Upper lobe of left lung (tissue), 6 donors: ENCODE results near the gene PPM1F. TPM values are rescaled to one million over a fixed set of nuclear protein-coding genes. Genes with fewer than 3 reads are reported as not detected.

Source experiments
- ATAC-seq, 2 donors: fragments of 200-7000 bp; cut with Tn5 transposase; one replicate each; pipeline ENCODE4 v1.9.1; 2022; ENCODE audit warnings: mild to moderate bottlenecking in 2 of 2, moderate library complexity in 2 of 2; ENCODE audit not compliant: low FRiP score in 2 of 2
- DNase-seq, 2 donors: peaks; one replicate each; pipeline ENCODE4 v3.0.0-alpha.2; 2019 to 2020
- H3K27ac ChIP-seq, 4 donors: fragments of 200-600 bp; sonication (generic); one replicate each; pipeline ENCODE4 v1.5.1; 2016 to 2019
- H3K27me3 ChIP-seq, 4 donors: fragments of 200-600 bp; sonication (generic); one replicate each; pipeline ENCODE4 v1.5.1; 2017 to 2019
- H3K36me3 ChIP-seq, 4 donors: fragments of 200-600 bp; sonication (generic); one replicate each; pipeline ENCODE4 v1.5.1; 2016 to 2019
- H3K4me1 ChIP-seq, 4 donors: fragments of 200-600 bp; sonication (generic); one replicate each; pipeline ENCODE4 v1.5.1; 2018 to 2019
- H3K4me3 ChIP-seq, 4 donors: fragments of 200-600 bp; sonication (generic); one replicate each; pipeline ENCODE4 v1.5.1; 2017 to 2019; ENCODE audit warnings: mild to moderate bottlenecking in 2 of 4, moderate library complexity in 1 of 4
- H3K9me3 ChIP-seq, 4 donors: fragments of 200-600 bp; sonication (generic); one replicate each; pipeline ENCODE4 v1.5.1; 2018 to 2019
- EP300 ChIP-seq, 4 donors: sonication (generic); formaldehyde crosslinking; IDR thresholded peaks; one replicate each; pipeline ENCODE4 v1.5.1; 2017; ENCODE audit warnings: antibody characterized with exemption in 4 of 4, control low read depth in 2 of 4
- POLR2A ChIP-seq, 4 donors: fragments of 450-650 bp; IDR thresholded peaks; one replicate each; pipeline ENCODE4 v1.5.1; 2016 to 2017; ENCODE audit warnings: antibody characterized with exemption in 4 of 4, mild to moderate bottlenecking in 2 of 4
- POLR2AphosphoS5 ChIP-seq, 2 donors: sonication (generic); formaldehyde crosslinking; IDR thresholded peaks; one replicate each; pipeline ENCODE4 v1.5.1; 2017; ENCODE audit warnings: antibody characterized with exemption in 2 of 2
- WGBS, 2 donors: methylation state at CpG; one replicate each; pipeline ENCODE4 v1.1.5; 2017 to 2018; 5-methylcytosine and 5-hydroxymethylcytosine counted together
- total RNA-seq, 6 donors: library from RNA; depleted of rRNA in 4 of 6; stranded (reverse); fragments of >200 nt in 4 of 6; gene quantifications; one replicate each; pipeline versions ENCODE4 v1.1.0 to v1.2.1, GENCODE V29; 2016 to 2021
- TF ChIP-seq, protein P1 (sequence below), 6 experiments: fragments of 450-650 bp in 4 of 6; fragments of 200-600 bp in 2 of 6; sonication (generic) in 2 of 6; IDR thresholded peaks; one replicate each; pipeline ENCODE4 v1.5.1; 2016 to 2019; ENCODE audit warnings: antibody characterized with exemption in 6 of 6
- donor health status: DM: no; HTN: no; CAD: no; lungs with moderate emphysema.
- donor health status: DM: no; HTN: yes; CAD: no; lungs with severe emphysema.

Gene PPM1F
- total RNA-seq, 6 donors from 2014 or later: 21.0 to 85.3 (median 33.2) TPM

DNA sequence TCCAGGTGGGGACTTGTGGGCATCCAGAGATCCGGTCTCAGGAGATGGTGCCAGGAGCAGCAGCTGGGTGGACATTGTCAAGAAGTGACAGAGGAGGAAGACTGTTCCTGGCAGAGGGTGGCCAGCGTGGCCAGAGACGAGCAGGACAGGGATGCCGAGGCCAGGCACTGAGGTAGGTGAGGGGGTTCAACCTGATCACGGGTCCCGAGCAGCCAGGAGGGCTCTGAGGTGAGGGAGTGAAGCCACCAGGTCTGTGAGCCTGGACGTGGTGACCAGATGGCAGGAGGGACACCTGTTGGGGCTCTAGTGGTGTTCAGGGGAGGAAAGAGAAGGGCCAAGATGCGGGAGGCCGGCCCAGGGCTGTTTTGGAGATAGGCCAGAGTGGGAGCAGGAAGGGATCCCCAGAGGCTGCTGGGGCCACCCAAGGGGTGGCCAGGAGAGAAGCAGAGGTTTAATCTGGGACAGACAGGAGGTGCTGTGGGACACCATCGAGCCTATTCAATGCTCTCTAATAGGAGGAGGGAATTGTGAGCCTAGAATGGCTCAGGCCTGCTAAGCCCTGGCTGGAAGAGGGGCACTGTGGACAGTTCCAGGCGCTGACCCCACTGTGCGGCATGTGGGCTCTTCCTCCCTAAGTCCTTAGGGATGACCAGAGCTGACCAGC lies 6.3 kb downstream of the PPM1F start:
- no peaks in the 10 kb centered on the region for H3K27me3 ChIP-seq
- no peaks in the 10 kb centered on the region for H3K9me3 ChIP-seq
- no peak overlapping the region for H3K4me3 ChIP-seq
- DNase-seq (no peak), ATAC-seq (no peak)
- peaks cover 61 to 96% (median 94%) of the 10 kb centered on the region in 4 donors for H3K4me1 ChIP-seq
- TF ChIP-seq EP300 (IDR thresholded peaks at IDR 0.05) (no peak), POLR2AphosphoS5 (IDR thresholded peaks at IDR 0.05) (no peak), POLR2A (IDR thresholded peaks at IDR 0.05) (no peak)
- TF ChIP-seq, protein P1, sequence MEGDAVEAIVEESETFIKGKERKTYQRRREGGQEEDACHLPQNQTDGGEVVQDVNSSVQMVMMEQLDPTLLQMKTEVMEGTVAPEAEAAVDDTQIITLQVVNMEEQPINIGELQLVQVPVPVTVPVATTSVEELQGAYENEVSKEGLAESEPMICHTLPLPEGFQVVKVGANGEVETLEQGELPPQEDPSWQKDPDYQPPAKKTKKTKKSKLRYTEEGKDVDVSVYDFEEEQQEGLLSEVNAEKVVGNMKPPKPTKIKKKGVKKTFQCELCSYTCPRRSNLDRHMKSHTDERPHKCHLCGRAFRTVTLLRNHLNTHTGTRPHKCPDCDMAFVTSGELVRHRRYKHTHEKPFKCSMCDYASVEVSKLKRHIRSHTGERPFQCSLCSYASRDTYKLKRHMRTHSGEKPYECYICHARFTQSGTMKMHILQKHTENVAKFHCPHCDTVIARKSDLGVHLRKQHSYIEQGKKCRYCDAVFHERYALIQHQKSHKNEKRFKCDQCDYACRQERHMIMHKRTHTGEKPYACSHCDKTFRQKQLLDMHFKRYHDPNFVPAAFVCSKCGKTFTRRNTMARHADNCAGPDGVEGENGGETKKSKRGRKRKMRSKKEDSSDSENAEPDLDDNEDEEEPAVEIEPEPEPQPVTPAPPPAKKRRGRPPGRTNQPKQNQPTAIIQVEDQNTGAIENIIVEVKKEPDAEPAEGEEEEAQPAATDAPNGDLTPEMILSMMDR (IDR thresholded peaks at IDR 0.05): no peak
- peak overlapping the region; percentile 84 to 98 (median 96) for H3K27ac ChIP-seq
- peaks cover 0 to 31% (median 17%) of the 10 kb centered on the region in 4 donors for H3K36me3 ChIP-seq
- WGBS, 2 donors: 79% methylated on average over 10 to 12 of the region's 12 CpGs

DNA sequence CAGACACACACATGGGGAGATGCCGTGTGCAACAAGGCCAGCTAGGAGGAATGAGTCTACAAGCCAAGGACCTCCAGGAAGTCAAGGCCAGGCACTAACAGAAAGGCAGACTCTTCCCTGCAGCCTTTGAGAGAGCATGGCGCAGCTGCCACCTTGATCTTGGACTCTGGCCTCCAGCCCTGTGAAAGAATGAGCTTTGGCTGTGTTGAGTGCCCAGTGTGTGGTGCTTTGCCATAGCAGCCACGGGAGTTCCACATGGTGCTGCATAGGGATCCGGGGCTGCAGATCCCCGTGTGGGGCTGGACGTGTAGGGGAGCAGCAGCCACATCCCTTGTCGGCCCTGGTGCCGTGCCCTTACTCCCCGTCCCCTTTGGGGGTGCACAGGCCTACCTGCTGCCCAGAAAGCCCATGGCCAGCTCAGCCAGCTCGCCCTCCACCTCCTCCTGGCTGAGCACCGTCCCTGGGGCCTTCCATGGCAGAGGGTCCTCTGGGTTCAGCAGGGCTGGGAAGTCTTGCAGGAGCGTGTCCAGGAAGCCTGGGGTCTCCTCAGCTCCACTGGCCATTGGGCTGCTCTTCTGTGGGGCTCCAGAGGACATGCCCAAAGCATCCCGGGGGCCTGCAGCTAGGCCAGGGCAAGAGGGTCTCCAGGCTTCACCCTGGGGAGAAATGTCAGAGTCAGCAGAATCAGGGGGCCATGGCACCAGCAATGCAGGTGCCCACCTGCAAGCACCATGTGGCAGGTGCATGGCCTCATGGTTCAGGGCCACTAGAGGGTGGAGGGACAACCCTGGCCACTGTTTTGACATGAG lies 7.0 kb downstream of the PPM1F start:
- no peak overlapping the region for H3K4me3 ChIP-seq
- H3K9me3 ChIP-seq: no peaks in the 10 kb centered on the region
- WGBS, 2 donors: 92 to 100% methylated on average over 1 to 13 of the region's 13 CpGs
- no peaks in the 10 kb centered on the region for H3K27me3 ChIP-seq
- H3K27ac ChIP-seq: peak overlapping the region; percentile 93 to 98 (median 96)
- DNase-seq: no peak
- H3K4me1 ChIP-seq: peaks cover 67 to 96% (median 94%) of the 10 kb centered on the region in 4 donors
- H3K36me3 ChIP-seq: peaks cover 0 to 36% (median 17%) of the 10 kb centered on the region in 4 donors
- TF ChIP-seq, protein P1 (IDR thresholded peaks at IDR 0.05): no peak
- TF ChIP-seq POLR2AphosphoS5 (IDR thresholded peaks at IDR 0.05): no peak
- TF ChIP-seq EP300 (IDR thresholded peaks at IDR 0.05): no peak
- TF ChIP-seq POLR2A (IDR thresholded peaks at IDR 0.05): no peak
- no peak for ATAC-seq

DNA sequence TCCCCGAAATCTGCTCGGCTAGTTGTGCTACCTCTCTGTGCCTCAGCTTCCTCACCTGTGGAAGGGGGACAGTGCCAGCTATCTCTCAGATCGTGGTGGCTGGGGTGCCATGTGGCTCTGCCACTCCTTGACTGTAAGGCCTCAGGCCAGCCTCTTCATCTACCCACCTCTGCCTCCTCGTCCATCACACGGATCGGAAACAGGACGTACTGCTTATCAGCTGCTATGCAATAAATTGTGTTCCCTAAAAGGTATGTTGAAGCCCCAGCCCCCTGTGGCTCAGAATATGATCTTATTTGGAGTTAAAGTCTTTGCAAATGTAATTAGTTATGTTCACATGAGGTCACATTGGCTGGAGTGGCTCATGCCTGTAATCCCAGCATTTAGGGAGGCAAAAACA lies 7.8 kb downstream of the PPM1F start:
- H3K4me1 ChIP-seq: peaks cover 74 to 98% (median 94%) of the 10 kb centered on the region in 4 donors
- 71 to 72% methylated on average over 7 of the region's 7 CpGs for WGBS, 2 donors

DNA sequence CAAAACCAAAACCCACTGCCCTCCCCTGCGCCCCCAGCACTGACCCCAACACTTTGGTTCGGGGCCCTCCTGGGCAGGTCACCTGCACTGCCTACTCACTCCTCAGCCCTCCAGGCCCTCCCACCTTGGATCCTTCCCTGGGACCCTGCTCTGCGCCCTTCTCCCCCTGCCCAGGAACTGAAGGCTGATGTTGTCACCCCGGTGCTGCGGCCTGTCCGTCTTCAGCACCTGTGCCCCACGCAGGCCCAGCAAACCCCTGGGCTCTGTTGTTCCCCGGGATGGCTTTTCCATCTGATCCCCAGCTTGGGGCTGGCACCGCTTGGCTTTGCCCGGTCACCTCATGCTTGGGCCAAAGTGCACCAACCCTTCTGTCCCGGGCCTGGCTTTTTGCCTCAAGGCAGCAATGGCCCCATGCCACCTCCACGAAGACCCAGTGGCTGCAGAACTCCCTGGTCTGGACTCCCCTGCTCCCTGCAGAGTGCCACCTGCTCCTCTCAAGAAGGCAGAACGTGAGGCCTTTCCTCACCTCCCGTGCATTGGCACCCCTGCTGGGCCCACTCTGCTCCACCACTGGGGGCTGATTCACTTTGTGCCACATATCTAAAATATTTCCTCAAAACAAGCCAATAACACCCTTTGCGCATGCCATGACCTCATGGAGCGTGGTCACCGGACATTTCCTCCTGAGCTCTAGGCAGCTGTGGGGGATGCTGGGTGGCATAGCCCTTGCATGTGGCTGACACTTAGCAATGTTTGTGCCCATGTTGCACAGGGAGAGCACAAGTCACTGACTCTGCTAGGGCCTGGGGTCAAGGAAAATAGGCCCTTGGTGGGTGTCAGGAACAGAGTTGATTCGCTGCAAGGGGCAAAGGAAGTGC lies 8.8 kb downstream of the PPM1F start:
- peaks cover 83 to 99% (median 97%) of the 10 kb centered on the region in 4 donors for H3K4me1 ChIP-seq
- H3K27me3 ChIP-seq: no peaks in the 10 kb centered on the region
- no peaks in the 10 kb centered on the region for H3K9me3 ChIP-seq
- DNase-seq (no peak), ATAC-seq (no peak)
- WGBS, 2 donors: 86 to 87% methylated on average over 18 of the region's 18 CpGs
- H3K27ac ChIP-seq: peak overlapping the region; percentile 93 to 98 (median 96)
- TF ChIP-seq, protein P1 (IDR thresholded peaks at IDR 0.05): no peak
- no peak for TF ChIP-seq POLR2AphosphoS5 (IDR thresholded peaks at IDR 0.05)
- TF ChIP-seq EP300 (IDR thresholded peaks at IDR 0.05): no peak
- TF ChIP-seq POLR2A (IDR thresholded peaks at IDR 0.05): no peak
- H3K36me3 ChIP-seq: peaks cover 0 to 40% (median 17%) of the 10 kb centered on the region in 4 donors
- no peak overlapping the region for H3K4me3 ChIP-seq

More for the DNA sequence above, 7.8 kb downstream of the PPM1F start:
- ATAC-seq (no peak), DNase-seq (no peak)
- no peak overlapping the region for H3K4me3 ChIP-seq
- peaks cover 0 to 36% (median 17%) of the 10 kb centered on the region in 4 donors for H3K36me3 ChIP-seq
- peak overlapping the region; percentile 93 to 98 (median 96) for H3K27ac ChIP-seq
- TF ChIP-seq EP300 (IDR thresholded peaks at IDR 0.05) (no peak), POLR2A (IDR thresholded peaks at IDR 0.05) (no peak)
- no peaks in the 10 kb centered on the region for H3K27me3 ChIP-seq
- no peaks in the 10 kb centered on the region for H3K9me3 ChIP-seq
